ENCODE results near the gene ENTHD1. TPM values are rescaled to one million over a fixed set of nuclear protein-coding genes. Genes with fewer than 3 reads are reported as not detected.

The ENTHD1 gene
- total RNA-seq, 1 experiment from 2014 or later: not detected

DNA sequence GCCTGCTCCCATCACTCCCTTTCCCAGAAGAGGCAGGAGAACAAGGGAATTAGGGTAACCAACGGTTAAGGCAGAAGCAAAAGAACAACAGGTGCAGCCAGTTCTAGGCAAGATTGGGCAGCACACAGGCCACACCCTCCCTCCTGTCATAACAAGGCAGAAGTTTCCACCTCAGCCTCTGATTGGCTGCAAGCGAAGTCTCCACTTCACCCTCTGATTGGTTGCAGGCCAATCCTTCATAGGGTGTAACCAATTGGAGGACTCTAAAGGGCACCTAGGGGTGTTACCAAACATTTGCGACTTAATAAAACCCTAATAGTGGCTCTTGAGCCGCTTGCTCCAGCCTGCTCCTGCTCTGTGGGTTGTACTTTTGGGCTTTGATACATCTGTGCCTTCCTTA is 169.2 kb downstream of the ENTHD1 start:
- Histone ChIP-seq H3K36me3 (no peaks in the 10 kb centered on the region), H3K27me3 (no peaks in the 10 kb centered on the region; the same call in 1 of the 2 replicates), H3K4me3 (no peak overlapping the region), H3K9me3 (no peaks in the 10 kb centered on the region)
- DNase-seq: no peak

- H3K9me3 ChIP-seq: no peaks in the 10 kb centered on the region
- H3K36me3 ChIP-seq: no peaks in the 10 kb centered on the region
- peak; percentile 40 for DNase-seq
- H3K4me3 ChIP-seq: no peak overlapping the region
- H3K27me3 ChIP-seq: no peaks in the 10 kb centered on the region; the same call in 1 of the 2 replicates
These were observed 169.6 kb downstream of the ENTHD1 start for GRCh38 chr22:39723899-39724351.

GRCh38 chr22:39723463-39723862 is 170.1 kb downstream of the ENTHD1 start:
- H3K4me3 ChIP-seq: no peak overlapping the region
- no peaks in the 10 kb centered on the region for H3K36me3 ChIP-seq
- H3K9me3 ChIP-seq: no peaks in the 10 kb centered on the region
- H3K27me3 ChIP-seq: no peaks in the 10 kb centered on the region; the same call in 1 of the 2 replicates
- no peak for DNase-seq

GRCh38 chr22:39722501-39722900 is 171.1 kb downstream of the ENTHD1 start:
- Histone ChIP-seq H3K27me3 (no peaks in the 10 kb centered on the region; the same call in 1 of the 2 replicates), H3K9me3 (no peaks in the 10 kb centered on the region), H3K4me3 (no peak overlapping the region), H3K36me3 (no peaks in the 10 kb centered on the region)
- DNase-seq: no peak

- DNase-seq: no peak
- Histone ChIP-seq H3K27me3 (no peaks in the 10 kb centered on the region; the same call in 1 of the 2 replicates), H3K36me3 (no peaks in the 10 kb centered on the region), H3K4me3 (no peak overlapping the region), H3K9me3 (no peaks in the 10 kb centered on the region)
These were observed 171.6 kb downstream of the ENTHD1 start for GRCh38 chr22:39722032-39722325.

DNA sequence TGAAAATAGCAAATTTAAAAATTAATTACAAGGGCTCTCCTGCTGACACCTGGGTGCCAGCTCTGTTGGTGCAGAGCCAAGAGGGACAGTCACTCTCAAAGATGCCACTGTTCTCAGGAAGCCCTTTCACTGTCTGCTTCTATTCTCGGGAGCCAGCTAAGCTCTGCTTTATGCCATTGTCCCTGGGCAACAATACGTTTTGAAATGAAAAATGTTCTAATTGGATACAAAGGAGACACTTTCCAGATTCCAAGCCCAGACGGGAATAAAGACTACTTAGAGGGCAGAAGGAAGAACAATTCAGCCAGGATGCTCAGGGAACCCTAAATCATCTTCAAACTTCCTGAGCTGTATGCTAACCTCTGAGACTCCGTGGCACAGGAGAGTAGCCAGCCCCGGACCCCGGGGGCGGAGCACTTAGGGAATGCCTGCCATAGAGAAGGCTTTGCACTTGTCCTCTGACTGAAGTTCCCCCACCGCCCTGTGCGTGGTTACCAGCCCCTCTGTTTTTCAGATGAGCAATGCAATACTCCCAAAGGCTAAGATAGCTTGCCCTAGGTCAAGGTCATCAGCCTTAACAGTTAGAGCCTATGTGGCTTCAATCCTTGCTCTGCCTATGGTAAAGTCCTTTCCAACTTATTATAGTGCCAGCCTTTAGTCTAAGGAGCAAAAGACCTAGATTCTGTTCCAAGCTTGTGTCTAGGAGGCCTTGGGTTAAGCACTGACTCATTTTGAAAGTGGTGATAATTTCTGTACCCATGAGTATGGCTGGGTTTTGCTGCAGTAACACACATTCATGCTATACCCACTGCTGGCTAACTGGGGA is 172.1 kb downstream of the ENTHD1 start:
- H3K27me3 ChIP-seq: no peaks in the 10 kb centered on the region; the same call in 1 of the 2 replicates
- no peaks in the 10 kb centered on the region for H3K9me3 ChIP-seq
- no peak for DNase-seq
- no peaks in the 10 kb centered on the region for H3K36me3 ChIP-seq
- no peak overlapping the region for H3K4me3 ChIP-seq

GRCh38 chr22:39719559-39720450 is 173.8 kb downstream of the ENTHD1 start:
- no peaks in the 10 kb centered on the region for H3K9me3 ChIP-seq
- H3K36me3 ChIP-seq: no peaks in the 10 kb centered on the region
- DNase-seq: no peak
- H3K27me3 ChIP-seq: no peaks in the 10 kb centered on the region
- no peak overlapping the region for H3K4me3 ChIP-seq

DNA sequence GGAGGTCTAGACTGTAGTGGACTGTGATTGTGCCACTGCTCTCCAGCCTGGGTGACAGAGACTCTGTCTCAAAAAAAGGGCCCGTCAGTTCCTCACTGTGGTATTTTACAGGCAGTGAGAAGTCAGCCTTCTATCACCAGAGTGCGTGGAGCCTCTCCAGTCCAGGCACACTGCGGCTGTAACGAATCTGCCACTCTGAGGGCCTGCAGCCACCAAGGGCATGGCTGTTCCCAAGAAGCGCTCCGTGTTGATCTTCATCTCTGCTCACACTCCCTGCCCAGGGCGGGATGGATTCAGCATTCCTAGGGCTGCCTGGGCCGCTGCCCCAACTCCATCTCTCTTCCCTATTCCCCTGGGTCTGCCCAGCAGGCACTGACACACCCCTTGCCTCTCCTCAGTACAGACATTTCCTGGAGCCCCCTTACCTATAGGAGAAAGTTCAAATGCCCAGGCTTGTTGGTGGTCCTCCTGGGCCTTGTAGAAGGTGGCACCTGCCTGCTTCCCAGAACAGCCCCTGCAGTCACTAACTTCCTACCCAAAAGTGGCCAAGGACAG is 174.6 kb downstream of the ENTHD1 start:
- DNase-seq: no peak
- Histone ChIP-seq H3K4me3 (no peak overlapping the region), H3K36me3 (no peaks in the 10 kb centered on the region), H3K27me3 (no peaks in the 10 kb centered on the region), H3K9me3 (no peaks in the 10 kb centered on the region)

DNA sequence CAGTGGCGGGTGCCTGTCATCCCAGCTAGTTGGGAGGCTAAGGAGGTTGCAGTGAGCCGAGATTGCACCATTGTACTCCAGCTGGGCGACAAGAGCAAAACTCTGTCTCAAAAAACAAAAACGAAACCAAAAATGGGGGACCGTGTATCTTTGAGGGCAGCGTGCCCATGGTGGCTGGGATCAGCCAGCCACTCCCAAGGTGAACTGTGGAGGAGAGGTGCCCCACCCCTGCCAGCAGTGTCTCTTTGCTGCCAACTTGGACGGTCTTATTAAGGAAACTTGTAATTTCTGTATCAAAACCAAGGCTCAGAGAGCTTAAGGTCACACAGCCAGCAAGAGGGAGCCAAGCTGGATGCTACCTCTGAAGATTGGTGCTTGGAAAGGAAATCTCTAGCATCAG is 175.4 kb downstream of the ENTHD1 start:
- no peak overlapping the region for H3K4me3 ChIP-seq
- H3K9me3 ChIP-seq: no peaks in the 10 kb centered on the region
- no peaks in the 10 kb centered on the region for H3K36me3 ChIP-seq
- DNase-seq: peak; percentile 18
- no peaks in the 10 kb centered on the region for H3K27me3 ChIP-seq

DNA sequence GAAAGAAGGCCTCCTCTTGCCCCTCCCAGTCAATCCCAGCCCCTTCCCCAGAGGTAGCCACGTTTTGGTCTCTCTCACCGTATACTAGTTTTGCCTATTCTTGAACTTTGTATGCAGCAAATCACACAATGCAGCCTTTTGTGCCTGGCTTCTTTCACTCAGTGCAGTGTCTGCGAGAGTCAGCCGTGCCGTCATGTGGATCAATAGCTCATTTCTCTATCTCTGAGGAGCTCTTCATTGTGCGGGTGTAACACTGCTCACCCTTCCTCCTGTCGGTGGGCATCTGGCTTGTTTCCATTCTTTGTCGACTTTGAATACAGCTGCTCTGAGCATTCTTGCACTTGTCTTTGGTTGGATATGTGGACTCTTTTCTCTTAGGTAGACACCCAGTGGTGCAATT is 176.5 kb downstream of the ENTHD1 start:
- no peaks in the 10 kb centered on the region for H3K9me3 ChIP-seq
- H3K27me3 ChIP-seq: no peaks in the 10 kb centered on the region
- no peak overlapping the region for H3K4me3 ChIP-seq
- DNase-seq: no peak
- no peaks in the 10 kb centered on the region for H3K36me3 ChIP-seq

DNA sequence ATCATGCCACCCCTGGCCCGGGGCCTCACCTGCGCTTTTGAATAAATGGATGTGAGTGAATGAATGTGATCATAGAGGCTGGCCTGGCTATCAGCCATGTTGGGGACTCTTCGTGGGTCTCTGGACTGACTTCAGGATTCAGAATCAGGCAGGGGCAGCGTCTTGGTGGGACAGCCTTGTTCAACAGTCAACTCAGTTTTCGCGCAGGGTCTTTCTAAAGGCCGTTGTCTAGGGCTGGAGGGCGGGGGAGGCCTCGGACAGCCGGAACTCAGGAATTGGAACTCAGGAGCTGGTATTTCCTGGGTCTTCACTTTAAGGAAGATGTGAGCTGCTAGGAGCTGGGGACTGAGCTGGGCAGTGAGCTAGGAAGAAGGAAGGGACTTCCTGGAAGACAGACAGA is 177.0 kb downstream of the ENTHD1 start:
- DNase-seq: no peak
- H3K4me3 ChIP-seq: no peak overlapping the region
- no peaks in the 10 kb centered on the region for H3K27me3 ChIP-seq

GRCh38 chr22:39715778-39716495 is 177.6 kb downstream of the ENTHD1 start:
- no peak overlapping the region for H3K4me3 ChIP-seq
- no peak for DNase-seq
- H3K36me3 ChIP-seq: no peaks in the 10 kb centered on the region
- no peaks in the 10 kb centered on the region for H3K9me3 ChIP-seq
- no peaks in the 10 kb centered on the region for H3K27me3 ChIP-seq

More for the DNA sequence above, 177.0 kb downstream of the ENTHD1 start:
- Histone ChIP-seq H3K36me3 (no peaks in the 10 kb centered on the region), H3K9me3 (no peaks in the 10 kb centered on the region)

DNA sequence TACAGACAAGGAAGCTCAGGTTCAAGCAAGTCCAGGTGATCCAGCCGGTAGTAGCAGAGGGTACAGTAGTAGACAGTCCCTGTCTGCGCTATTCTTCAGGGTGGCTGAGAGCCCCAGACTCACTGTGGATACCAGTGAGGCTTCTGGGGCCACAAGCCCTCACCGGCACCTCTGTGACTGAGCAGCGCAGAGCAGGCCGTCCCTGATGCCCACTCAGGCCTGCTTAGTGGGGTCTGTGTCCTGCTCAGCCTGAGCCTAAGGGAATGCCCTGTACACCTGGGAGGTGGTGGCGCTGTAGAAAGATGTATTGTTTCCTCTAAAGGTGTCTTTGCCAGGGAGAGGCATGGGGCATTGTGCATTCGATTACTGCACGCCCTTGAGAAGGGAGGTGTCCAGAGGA is 179.2 kb downstream of the ENTHD1 start:
- no peak overlapping the region for H3K4me3 ChIP-seq
- H3K9me3 ChIP-seq: no peaks in the 10 kb centered on the region
- no peaks in the 10 kb centered on the region for H3K36me3 ChIP-seq
- H3K27me3 ChIP-seq: no peaks in the 10 kb centered on the region
- DNase-seq: no peak

GRCh38 chr22:39713799-39714290 is 179.7 kb downstream of the ENTHD1 start:
- no peak overlapping the region for H3K4me3 ChIP-seq
- H3K27me3 ChIP-seq: no peaks in the 10 kb centered on the region
- H3K36me3 ChIP-seq: no peaks in the 10 kb centered on the region
- H3K9me3 ChIP-seq: no peaks in the 10 kb centered on the region
- DNase-seq: no peak

DNA sequence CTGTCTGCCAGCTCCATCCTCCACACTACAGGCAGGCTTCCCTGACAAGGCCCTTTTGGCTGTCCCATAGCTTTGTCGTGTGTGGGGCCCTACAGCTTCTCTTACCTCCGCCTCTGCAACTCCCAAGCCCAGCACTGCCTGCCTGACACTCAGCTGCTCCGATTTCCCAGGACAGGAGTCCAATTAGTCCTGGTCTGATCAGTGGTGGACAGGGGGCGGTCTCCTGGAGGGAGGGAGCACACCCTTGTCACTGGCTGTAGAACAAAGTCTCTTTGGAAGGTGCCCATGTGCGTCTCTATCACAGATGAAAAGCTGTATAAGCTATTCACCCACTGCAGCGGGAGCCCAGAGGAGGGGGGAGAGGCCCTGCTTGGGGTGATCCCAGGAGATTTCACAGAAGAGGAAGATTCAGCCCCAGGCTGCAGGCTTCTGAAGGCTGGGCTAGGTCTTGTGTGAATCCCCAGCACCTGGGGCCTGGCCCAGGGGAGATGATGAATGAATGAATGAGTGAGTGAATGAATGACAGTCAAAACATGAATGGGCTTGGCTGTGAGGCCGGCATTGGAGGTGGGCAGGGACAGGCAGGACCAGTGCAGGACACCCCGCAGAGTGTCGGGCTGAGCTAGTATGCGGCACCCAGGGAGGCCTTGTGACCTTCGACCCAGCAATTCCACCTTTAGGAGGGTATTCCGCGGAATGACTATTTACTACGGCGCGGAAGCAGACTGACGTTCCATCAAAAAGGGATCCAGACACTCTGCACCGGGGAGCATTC is 180.6 kb downstream of the ENTHD1 start:
- H3K4me3 ChIP-seq: no peak overlapping the region
- no peaks in the 10 kb centered on the region for H3K27me3 ChIP-seq
- H3K9me3 ChIP-seq: no peaks in the 10 kb centered on the region
- DNase-seq: no peak
- no peaks in the 10 kb centered on the region for H3K36me3 ChIP-seq

- Histone ChIP-seq H3K4me3 (no peak overlapping the region), H3K36me3 (no peaks in the 10 kb centered on the region), H3K27me3 (no peaks in the 10 kb centered on the region), H3K9me3 (no peaks in the 10 kb centered on the region)
- no peak for DNase-seq
These were observed 181.5 kb downstream of the ENTHD1 start for GRCh38 chr22:39712081-39712480.
